Measurements from ENCODE around the gene MYO6.

Gene MYO6

GRCh38 chr6:75874224-75874623 lies 125.2 kb downstream of the MYO6 start:
- H3K4me3 ChIP-seq (ENCODE audit: low read length), result no peak overlapping the region
- no peak for DNase-seq (ENCODE audit: low read depth)
- TF ChIP-seq CTCF (conservative IDR thresholded peaks at IDR 0.05; ENCODE audit: low read depth, low read length), result no peak

- H3K4me3 ChIP-seq (ENCODE audit: low read length), result no peak overlapping the region
These were observed 127.1 kb downstream of the MYO6 start for GRCh38 chr6:75876152-75876551.

GRCh38 chr6:75880305-75880704 lies 131.3 kb downstream of the MYO6 start:
- no peak for DNase-seq (ENCODE audit: low read depth)
- TF ChIP-seq CTCF (conservative IDR thresholded peaks at IDR 0.05; ENCODE audit: low read depth, low read length), result no peak
- no peak overlapping the region for H3K4me3 ChIP-seq (ENCODE audit: low read length)

More at GRCh38 chr6:75876152-75876551, 127.1 kb downstream of the MYO6 start:
- TF ChIP-seq CTCF (conservative IDR thresholded peaks at IDR 0.05; ENCODE audit: low read depth, low read length), result no peak
- no peak for DNase-seq (ENCODE audit: low read depth)

GRCh38 chr6:75882734-75883133 lies 133.7 kb downstream of the MYO6 start:
- H3K4me3 ChIP-seq (ENCODE audit: low read length), result no peak overlapping the region
- peak; percentile 6 for DNase-seq (ENCODE audit: low read depth)

GRCh38 chr6:75884822-75885221 lies 135.8 kb downstream of the MYO6 start:
- no peak overlapping the region for H3K4me3 ChIP-seq (ENCODE audit: low read length)
- TF ChIP-seq CTCF (conservative IDR thresholded peaks at IDR 0.05; ENCODE audit: low read depth, low read length), result no peak
- no peak for DNase-seq (ENCODE audit: low read depth)

More at GRCh38 chr6:75882734-75883133, 133.7 kb downstream of the MYO6 start:
- no peak for TF ChIP-seq CTCF (conservative IDR thresholded peaks at IDR 0.05; ENCODE audit: low read depth, low read length)

- DNase-seq (ENCODE audit: low read depth), result no peak
- no peak overlapping the region for H3K4me3 ChIP-seq (ENCODE audit: low read length)
- TF ChIP-seq CTCF (conservative IDR thresholded peaks at IDR 0.05; ENCODE audit: low read depth, low read length), result no peak
These were observed 143.3 kb downstream of the MYO6 start for GRCh38 chr6:75892384-75892783.

GRCh38 chr6:75893058-75893775 lies 144.2 kb downstream of the MYO6 start:
- peak; percentile 63 for TF ChIP-seq CTCF (conservative IDR thresholded peaks at IDR 0.05; ENCODE audit: low read depth, low read length)
- no peak overlapping the region for H3K4me3 ChIP-seq (ENCODE audit: low read length)
- DNase-seq (ENCODE audit: low read depth), result peak; percentile 16
